DND-41 (cell line): ENCODE measurements around the gene DENND1A.

ENCODE experiments used
- EZH2 ChIP-seq: IDR thresholded peaks from 3 replicates; pipeline ENCODE4 v1.6.1; 2012; ENCODE audit warnings: borderline replicate concordance, low read depth, mild to moderate bottlenecking, moderate library complexity, low read length, inconsistent platforms; ENCODE audit not compliant: severe bottlenecking
- TF ChIP-seq, protein P1 (sequence below): IDR thresholded peaks from 2 replicates; pipeline ENCODE4 v1.5.1; 2012; ENCODE audit warnings: borderline replicate concordance, low read length, moderate library complexity, mild to moderate bottlenecking; ENCODE audit not compliant: poor library complexity, severe bottlenecking; ENCODE audit errors: extremely low read depth

DNA sequence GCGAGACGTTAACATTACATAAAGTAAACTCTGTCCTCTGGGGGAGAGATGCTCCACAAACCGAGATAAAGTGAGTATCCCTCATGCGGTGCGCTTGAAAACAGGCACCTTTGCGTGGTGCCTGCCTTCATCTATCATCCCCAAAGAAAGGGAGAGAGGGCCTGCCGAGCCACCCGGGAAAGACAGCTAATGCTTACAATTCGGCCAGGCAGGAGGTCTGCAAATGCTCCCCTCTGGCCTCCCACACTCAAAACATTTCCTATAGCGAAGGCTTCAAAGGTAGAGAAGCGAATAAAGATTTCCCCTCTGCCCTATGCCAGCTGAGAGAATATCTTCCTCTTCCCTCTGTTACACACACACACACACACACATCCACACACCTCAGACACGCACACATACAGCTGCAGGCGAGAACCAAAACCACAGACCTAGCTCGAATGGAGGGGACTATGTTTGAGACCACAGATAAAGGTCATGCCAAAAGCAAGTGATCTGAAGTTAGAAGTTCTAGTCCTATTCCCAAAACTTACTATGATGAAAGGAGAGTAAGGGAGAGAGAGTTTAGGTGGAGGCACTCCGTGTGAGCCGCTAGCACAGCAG lies 441.1 kb downstream of the DENND1A start:
- TF ChIP-seq, protein P1, sequence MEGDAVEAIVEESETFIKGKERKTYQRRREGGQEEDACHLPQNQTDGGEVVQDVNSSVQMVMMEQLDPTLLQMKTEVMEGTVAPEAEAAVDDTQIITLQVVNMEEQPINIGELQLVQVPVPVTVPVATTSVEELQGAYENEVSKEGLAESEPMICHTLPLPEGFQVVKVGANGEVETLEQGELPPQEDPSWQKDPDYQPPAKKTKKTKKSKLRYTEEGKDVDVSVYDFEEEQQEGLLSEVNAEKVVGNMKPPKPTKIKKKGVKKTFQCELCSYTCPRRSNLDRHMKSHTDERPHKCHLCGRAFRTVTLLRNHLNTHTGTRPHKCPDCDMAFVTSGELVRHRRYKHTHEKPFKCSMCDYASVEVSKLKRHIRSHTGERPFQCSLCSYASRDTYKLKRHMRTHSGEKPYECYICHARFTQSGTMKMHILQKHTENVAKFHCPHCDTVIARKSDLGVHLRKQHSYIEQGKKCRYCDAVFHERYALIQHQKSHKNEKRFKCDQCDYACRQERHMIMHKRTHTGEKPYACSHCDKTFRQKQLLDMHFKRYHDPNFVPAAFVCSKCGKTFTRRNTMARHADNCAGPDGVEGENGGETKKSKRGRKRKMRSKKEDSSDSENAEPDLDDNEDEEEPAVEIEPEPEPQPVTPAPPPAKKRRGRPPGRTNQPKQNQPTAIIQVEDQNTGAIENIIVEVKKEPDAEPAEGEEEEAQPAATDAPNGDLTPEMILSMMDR, result no peak
- TF ChIP-seq EZH2, result no peak
